Keratinocyte (primary cell): Measurements from ENCODE around the gene FBXL13. TPM values are rescaled to one million over a fixed set of nuclear protein-coding genes. Genes with fewer than 3 reads are reported as not detected.
"Not testable (repeated sequence)": the region's sequence is repeated elsewhere in the genome, so short reads cannot be mapped to it uniquely, and the experiment has no call there.

Experiments used
- DNase-seq: peaks from one replicate; pipeline ENCODE4 v3.0.0-alpha.2; 2011; ENCODE audit warnings: low read depth, missing footprints, low spot score
- FAIRE-seq: peaks from 2 replicates; lab custom pipeline; 2011; peaks lifted over from hg19 to GRCh38; lab: Jason Lieb, UNC
- H2AFZ ChIP-seq: 2 replicates; pipeline ENCODE4 v1.6.0; 2012; ENCODE audit warnings: low read length, control low read depth, inconsistent platforms; ENCODE audit not compliant: control insufficient read depth
- H3K27ac ChIP-seq: 2 replicates; pipeline ENCODE4 v1.5.1; 2011; ENCODE audit warnings: low read length; ENCODE audit not compliant: control insufficient read depth, insufficient read depth
- H3K27me3 ChIP-seq: 3 replicates; pipeline ENCODE4 v1.6.0; 2011; ENCODE audit warnings: low read length; ENCODE audit not compliant: control insufficient read depth, insufficient read depth; ENCODE audit errors: extremely low read depth
- H3K36me3 ChIP-seq, 2 experiments: 2 replicates in 1 of 2; 3 replicates in 1 of 2; pipeline ENCODE4 v1.5.1; 2011; ENCODE audit warnings: low read length in 2 of 2, mild to moderate bottlenecking in 1 of 2; ENCODE audit not compliant: control insufficient read depth in 2 of 2, insufficient read depth in 2 of 2; ENCODE audit errors: extremely low read depth in 1 of 2
- H3K4me1 ChIP-seq: 3 replicates; pipeline ENCODE4 v1.5.1; 2011; ENCODE audit warnings: low read length; ENCODE audit not compliant: control insufficient read depth, insufficient read depth; ENCODE audit errors: extremely low read depth
- H3K4me2 ChIP-seq: 3 replicates; pipeline ENCODE4 v1.6.0; 2011; ENCODE audit warnings: low read depth, low read length; ENCODE audit not compliant: control insufficient read depth, insufficient read depth; ENCODE audit errors: extremely low read depth
- H3K4me3 ChIP-seq, 3 experiments: fragments of 200-600 bp in 1 of 3; sonication (generic) in 1 of 3; 2 replicates in 2 of 3; 3 replicates in 1 of 3; pipeline ENCODE4 v1.5.1; 2011 to 2016; ENCODE audit warnings: low read length in 3 of 3, mild to moderate bottlenecking in 3 of 3, control low read depth in 2 of 3, inconsistent platforms in 1 of 3, low read depth in 1 of 3, mixed read lengths in 1 of 3, mixed run types in 1 of 3, moderate library complexity in 1 of 3; ENCODE audit not compliant: control insufficient read depth in 2 of 3, insufficient read depth in 2 of 3; ENCODE audit errors: extremely low read depth in 1 of 3
- H3K79me2 ChIP-seq: 2 replicates; pipeline ENCODE4 v1.6.0; 2012; ENCODE audit warnings: low read length; ENCODE audit not compliant: control insufficient read depth, insufficient read depth
- H3K9ac ChIP-seq: 3 replicates; pipeline ENCODE4 v1.6.0; 2011; ENCODE audit warnings: low read length; ENCODE audit not compliant: control insufficient read depth, insufficient read depth; ENCODE audit errors: extremely low read depth
- H3K9me1 ChIP-seq: 3 replicates; pipeline ENCODE4 v1.6.0; 2011; ENCODE audit warnings: low read length; ENCODE audit not compliant: control insufficient read depth, insufficient read depth; ENCODE audit errors: extremely low read depth
- H3K9me3 ChIP-seq: 2 replicates; pipeline ENCODE4 v1.5.1; 2012; ENCODE audit warnings: low read depth, low read length; ENCODE audit not compliant: control insufficient read depth
- H4K20me1 ChIP-seq: 3 replicates; pipeline ENCODE4 v1.6.0; 2011; ENCODE audit warnings: low read length; ENCODE audit not compliant: control insufficient read depth, insufficient read depth; ENCODE audit errors: extremely low read depth
- dilution Hi-C: fragments of 300-500 bp; cut with MboI; formaldehyde crosslinking; loops from one replicate; pipeline ENCODE4 v1.7.0; 2020; ENCODE audit warnings: low sequenced_read_pairs; ENCODE audit not compliant: extremely low pct_ligation_motif_present
- polyA plus RNA-seq, 5 experiments: library from polyadenylated mRNA; depleted of rRNA in 3 of 5; stranded (reverse) in 3 of 5; stranded (forward) in 1 of 5; unstranded in 1 of 5; fragments of >200 nt; gene quantifications; 1 replicate in 1 of 5; 2 replicates in 3 of 5; 3 replicates in 1 of 5; pipeline versions ENCODE4 v1.2.1 to v1.2.3, GENCODE V29; 2011 to 2012; ENCODE audit warnings: missing spikeins in 2 of 5, low read depth in 1 of 5, low replicate concordance in 1 of 5

The FBXL13 gene
- polyA plus RNA-seq, 1 donor (not counting 4 experiments of a cell fraction or from before 2014, with no cell fraction given) = 0.20 TPM

DNA sequence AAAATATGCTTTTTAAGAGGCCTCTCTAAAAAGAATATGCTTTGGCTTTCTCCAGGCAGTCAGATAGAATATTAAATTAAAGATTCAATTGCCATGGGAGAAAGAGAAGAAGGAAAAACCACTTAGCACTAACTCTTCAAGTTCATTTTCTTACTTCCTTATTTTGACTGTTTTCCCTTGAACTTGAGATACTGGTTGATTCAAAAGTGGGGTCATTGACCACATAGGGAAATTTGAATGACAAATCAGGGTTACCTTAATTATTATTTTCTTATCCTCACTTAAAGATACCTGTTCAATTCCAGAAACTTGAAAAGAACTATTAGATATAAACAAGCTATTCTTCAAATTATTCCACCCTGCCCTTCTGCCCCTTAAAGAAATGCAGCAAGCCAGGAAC, 298.4 kb downstream of the FBXL13 start:
- H3K27me3 ChIP-seq, H3K9ac ChIP-seq, H3K4me1 ChIP-seq, H3K27ac ChIP-seq, FAIRE-seq, H3K79me2 ChIP-seq, H3K4me3 ChIP-seq, H2AFZ ChIP-seq, H3K9me3 ChIP-seq, H3K9me1 ChIP-seq, H3K4me2 ChIP-seq, DNase-seq, H4K20me1 ChIP-seq, dilution Hi-C loops, H3K36me3 ChIP-seq: not testable (repeated sequence)

DNA sequence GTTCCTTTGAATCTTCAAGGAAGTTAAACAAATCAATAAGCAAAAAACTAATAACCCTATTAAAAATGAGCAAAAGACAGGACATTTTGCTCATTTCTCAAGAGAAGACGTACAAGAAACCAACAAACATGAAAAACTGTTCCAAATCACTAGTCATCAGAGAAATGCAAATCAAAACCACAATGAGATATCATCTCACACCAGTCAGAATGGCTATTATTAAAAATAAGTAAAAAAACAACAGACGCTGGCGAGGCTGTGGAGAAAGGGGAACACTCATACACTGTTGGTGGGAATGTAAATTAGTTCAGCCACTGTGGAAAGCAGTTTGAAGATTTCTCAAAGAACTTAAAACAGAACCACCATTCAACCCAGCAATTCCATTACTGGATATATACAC, 304.1 kb downstream of the FBXL13 start:
- not testable (repeated sequence) for H4K20me1 ChIP-seq, H3K4me1 ChIP-seq

DNA sequence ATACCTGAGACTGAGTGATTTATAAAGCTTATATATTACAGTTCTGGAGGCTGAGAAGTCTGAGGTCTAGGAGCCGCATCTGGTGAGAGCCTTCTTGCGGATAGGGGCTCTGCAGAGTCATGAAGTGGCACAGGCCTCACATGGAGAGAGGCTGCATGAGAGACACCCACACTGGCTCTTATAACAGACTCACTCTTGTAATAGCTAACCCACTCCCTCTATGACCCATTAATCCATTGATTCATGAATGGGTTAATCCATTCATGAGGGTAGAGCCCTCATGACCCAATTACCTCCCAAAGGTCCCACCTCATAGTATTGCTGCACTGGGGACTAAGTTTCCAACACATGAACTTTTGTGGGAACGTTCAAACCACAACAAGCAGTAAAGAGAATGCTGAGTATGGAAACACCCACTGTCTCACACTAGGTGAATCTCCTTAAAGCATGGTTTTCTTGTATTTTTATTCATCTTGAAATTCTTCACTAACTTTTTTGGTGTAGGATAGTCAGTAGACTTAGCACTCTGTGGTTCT, 304.9 kb downstream of the FBXL13 start:
- H2AFZ ChIP-seq, H3K36me3 ChIP-seq, H3K4me3 ChIP-seq, H3K9me3 ChIP-seq, H3K79me2 ChIP-seq, H4K20me1 ChIP-seq, dilution Hi-C loops, H3K9me1 ChIP-seq, H3K27ac ChIP-seq, H3K9ac ChIP-seq, H3K27me3 ChIP-seq, H3K4me1 ChIP-seq, DNase-seq, H3K4me2 ChIP-seq: not testable (repeated sequence)
- FAIRE-seq = peak; percentile 39

More for the DNA sequence above, 304.1 kb downstream of the FBXL13 start:
- dilution Hi-C loops, H3K27ac ChIP-seq, DNase-seq, H3K79me2 ChIP-seq, H3K27me3 ChIP-seq, H3K9me1 ChIP-seq, H3K9me3 ChIP-seq, H3K4me2 ChIP-seq, FAIRE-seq, H3K4me3 ChIP-seq, H3K36me3 ChIP-seq, H2AFZ ChIP-seq, H3K9ac ChIP-seq: not testable (repeated sequence)

DNA sequence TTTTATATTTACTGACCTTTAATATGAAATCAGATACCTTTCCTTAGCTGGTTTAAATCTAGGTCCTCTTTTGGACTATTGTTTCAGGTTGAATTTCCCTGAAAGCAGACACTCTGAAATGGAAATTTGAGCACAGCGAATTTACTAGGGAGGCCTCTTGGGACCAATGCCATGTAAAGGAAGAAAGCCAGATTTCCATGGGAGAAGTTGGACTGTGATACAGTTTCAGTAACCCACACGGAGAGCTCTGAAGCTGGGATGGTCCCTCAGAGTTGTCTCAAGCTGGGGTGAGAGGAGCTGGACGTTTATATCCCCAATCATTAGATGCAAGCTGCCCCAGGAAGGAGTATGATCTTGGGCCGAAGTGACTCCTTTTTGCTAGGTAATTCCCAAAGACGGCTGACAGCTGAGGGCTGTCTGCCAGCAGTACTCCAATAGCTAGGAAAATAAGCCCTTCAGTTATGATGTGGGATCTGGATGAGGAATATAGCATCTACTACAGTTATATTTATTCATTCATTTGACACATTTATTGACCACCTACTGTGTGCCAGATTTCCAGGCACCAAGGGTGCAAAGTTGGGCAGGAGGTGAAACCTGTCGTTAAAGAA, 311.2 kb downstream of the FBXL13 start:
- H2AFZ ChIP-seq, H3K27me3 ChIP-seq, H3K4me1 ChIP-seq, H3K79me2 ChIP-seq, DNase-seq, H4K20me1 ChIP-seq, H3K36me3 ChIP-seq, H3K9ac ChIP-seq, dilution Hi-C loops, H3K4me2 ChIP-seq, H3K9me3 ChIP-seq, H3K4me3 ChIP-seq, H3K27ac ChIP-seq, H3K9me1 ChIP-seq: not testable (repeated sequence)
- peak; percentile 49 for FAIRE-seq
